ENCODE data around the gene KMO.

KMO gene

DNA sequence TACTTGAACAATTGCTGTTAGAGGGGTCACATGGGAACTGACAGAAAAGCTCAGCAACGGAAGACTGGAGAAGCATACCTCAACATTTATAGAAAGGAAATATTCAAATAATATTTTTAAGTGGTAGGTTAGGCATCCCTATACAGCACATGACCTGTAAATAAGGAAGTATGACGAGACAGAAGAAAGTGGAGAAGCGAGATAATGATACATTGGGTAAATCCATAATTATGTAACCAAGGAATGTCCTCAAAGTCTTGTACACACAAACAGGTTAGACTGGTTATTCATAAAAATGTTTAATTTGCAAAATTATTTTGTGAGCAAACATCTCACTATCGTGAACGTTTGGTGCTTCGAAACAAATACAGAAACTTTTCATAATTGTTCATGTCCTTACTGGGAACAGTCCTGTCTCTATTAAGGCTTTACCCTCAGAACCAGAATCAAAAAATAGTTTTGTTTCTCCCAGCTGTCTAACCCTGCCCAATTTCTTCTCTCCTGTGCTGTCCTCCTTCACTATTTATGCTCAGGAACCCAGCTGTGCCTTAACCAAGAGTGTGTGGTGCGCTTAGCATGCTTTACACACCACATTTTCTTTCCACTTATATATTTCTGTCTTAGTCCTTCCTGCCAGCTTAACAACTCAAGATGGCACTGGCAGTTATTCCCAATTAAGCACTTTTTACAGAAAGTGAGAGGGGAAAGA is 10.2 kb downstream of the KMO start:
- DNase-seq, result no peak

DNA sequence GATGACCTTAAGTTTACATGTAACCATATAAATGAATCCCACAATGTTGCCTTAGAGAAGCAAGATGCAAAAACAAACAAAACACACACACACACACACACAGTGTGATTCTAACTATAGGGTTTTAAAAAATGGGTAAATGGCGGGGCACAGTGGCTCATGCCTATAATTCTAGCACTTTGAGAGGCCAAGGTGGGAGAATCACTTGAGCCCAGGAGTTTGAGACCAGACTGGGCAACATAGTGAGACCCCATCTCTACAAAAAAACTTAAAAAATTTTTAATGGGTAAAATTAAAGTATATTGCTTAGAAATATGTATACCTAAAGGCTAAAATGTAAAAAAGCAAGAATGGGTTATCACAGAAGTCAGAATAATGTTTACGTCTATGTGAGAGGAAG is 15.8 kb downstream of the KMO start:
- no peak for DNase-seq

DNA sequence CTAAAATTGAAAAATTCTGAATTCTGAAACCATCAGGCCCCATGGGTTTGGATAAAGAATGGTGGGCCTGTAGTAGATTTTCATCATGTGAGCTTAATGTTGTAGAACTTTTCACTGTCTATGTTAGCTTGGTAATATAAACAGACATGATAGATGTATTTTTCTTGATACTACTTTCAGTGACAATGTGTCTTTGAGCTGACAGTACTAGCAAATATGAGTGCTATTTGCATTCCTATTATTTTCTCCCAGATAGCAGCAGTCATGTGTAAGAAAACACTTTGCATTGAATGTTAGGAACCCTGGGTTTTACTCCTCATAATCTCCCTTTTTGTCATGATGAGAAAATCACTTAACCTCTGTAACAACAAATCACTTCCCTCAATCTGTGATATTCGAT is 18.1 kb downstream of the KMO start:
- no peak for DNase-seq

DNA sequence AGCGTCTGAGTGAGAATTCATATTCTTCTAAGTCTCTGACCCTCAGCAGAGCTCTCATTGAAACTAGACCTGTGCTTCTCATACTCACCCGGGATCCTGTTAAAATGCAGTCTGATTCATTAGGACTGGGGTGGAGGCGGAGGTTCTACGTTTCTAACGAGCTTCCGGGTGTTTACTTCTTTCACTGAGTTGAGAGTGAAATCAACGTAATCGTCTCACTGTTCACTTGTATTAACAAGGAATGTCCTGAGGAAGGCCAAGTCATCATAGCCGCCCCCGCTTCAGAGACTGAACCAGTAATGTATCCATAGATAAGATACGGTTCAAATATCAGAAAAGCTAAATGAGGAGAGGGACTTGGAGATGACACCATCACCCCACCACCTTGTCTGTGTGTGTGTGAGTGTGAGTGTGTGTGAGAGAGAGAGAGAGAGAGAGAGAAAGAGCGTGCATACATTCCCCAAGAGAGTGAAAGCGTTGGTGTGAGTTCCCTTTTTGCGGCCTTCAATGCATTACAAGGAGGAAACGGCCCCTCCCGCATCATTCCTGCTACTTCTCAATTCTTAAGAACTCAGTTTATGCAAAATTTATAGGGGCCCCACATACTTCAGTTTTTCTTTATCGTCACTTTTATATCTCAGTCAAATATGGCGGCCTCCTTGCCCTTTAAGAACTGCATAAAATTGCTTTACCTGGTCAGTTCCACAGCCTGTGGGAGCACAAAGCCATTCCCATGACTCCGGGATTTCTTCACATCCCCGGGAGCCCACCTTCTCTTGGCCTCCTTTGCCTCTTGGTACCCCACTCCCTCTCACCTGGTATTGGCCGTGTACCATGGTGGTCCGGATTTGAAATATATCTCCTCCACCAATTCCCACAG is 19.8 kb downstream of the KMO start:
- peak; percentile 75 for DNase-seq

DNA sequence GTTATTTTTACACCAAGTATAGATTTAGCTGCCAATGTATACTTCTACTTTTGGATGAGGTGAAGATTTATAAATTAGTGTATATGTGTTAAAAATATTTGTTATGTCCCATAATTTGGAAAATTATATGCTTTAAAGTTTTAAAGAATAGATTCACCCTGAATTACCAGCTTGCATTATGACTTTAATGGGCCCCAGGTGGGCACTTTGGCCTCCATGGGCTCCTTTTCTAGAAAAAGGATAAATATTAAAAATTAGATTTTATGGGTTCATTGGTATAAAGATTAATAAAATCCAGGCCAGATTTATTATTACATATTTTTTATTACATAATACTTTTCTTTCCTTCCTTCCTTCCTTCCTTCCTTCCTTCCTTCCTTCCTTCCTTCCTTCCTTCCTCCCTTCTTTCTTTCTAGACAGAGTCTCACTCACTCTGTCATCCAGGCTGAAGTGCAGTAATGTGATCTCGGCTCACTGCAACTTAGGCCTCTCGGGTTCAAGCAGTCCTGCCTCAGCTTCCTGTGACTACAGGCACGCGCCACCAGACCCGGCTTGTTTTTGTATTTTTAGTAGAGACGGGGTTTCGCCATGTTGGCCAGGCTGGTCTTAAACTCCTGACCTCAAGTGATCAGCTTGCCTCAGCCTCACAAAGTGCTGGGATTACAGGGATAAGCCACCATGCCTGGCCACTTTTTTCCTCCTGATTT is 21.9 kb downstream of the KMO start:
- no peak for DNase-seq

DNA sequence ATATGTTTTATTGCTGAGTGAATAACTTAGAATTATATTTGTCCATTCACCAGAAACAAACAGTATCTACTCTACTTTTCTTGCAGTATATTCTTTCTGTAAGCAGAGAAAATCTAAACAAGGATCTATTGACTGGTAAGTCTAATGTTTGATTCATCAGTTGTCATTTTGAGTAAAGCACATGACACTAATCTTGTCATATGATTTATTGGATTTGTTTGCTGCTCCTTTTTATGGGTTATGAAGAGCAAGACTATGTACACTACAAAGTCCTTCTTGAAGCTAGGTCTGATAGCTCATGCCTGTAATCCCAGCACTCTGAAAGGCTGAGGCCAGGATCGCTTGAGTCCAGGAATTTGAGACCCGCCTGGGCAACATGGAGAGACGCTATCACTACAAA is 23.3 kb downstream of the KMO start:
- no peak for DNase-seq

DNA sequence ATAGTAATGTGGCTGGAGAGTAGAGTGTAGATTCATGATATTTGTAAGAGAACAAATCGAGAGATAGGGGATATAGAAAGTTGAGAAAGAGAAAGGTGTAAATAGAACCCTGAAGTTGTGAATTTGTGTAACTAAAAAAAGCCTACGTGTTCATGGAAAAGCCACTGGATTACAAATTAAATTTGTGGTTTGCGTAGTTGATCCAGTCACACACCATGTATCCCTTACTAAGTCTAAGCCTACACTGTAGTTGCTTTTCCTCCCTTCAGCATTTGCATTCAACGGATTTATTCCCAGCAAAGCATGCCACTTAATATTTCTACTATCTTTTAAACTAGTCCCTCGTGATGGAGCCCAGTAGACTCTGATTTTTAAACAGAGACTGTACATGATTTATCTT is 24.9 kb downstream of the KMO start:
- no peak for DNase-seq

DNA sequence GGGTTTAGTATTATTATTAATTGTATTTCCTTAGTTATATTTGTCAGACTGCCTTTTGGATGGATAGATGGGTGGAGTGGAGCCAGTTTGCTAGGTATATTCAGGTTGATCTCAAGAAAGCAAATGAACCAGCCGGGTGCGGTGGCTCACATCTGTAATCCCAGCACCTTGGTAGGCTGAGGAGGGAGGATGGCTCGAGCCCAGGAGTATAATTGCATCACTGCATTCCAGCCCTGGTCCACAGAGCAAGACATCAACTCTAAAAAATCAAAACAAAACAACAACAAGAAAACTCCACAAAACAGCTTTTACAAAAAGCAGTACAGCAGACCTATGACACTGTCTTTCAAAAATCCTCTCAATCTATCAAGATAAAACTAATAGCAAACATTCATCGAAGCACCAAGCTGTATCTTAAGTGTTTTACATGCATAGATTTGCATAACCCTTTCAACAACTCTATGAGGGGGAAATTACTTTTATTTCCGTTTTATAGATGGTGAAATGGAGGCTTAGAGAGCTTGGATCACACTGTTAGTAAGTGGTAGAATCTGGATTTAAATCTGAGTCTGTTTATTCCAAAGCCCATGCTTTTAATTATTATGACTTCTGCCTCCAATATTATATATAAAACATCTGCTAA is 25.5 kb downstream of the KMO start:
- DNase-seq, result no peak

DNA sequence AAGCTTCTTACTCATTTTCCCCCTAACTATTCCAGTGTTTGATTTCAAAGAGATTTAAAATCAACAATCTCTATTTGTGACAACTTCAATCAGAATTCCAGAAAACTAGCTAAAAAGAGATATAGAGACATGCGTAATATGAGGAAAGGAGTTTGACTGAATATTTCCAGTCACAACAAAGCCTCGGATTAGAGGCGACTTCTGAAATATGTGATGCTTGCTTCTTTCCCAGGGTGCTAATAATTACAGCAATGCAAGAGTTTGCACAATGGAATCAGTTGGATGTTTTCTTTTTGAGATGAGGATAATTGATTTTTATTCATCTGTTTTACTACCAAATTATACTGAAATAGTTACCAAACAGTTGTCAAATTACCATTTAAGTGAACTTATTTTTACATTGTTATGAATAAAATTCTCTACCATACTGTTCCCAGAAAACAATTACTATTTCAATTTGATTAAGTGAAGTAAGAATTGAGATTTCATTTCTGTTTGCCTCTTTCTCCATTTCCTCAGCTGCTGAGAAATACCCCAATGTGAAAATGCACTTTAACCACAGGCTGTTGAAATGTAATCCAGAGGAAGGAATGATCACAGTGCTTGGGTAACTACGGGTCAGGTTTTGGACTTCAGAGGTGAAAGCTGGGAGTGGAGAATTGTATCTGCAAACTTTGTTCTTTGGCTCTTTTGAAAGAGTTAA is 28.1 kb downstream of the KMO start:
- no peak for DNase-seq

DNA sequence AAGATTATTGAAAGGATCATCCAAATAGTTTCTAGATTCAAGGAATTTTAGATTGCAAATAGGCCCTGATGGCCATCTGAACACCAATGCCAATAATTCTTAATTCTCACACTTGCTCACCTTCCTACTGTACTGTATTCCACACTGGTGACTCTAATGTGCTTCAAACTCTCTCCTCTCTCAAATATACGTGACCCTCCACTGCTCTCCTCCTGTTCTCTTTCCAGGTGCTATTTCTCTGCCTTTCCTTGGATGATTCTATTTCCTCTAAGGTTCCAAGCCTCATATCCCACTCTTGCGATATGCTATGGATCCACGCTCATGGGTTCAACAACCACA is 28.6 kb downstream of the KMO start:
- DNase-seq, result no peak

DNA sequence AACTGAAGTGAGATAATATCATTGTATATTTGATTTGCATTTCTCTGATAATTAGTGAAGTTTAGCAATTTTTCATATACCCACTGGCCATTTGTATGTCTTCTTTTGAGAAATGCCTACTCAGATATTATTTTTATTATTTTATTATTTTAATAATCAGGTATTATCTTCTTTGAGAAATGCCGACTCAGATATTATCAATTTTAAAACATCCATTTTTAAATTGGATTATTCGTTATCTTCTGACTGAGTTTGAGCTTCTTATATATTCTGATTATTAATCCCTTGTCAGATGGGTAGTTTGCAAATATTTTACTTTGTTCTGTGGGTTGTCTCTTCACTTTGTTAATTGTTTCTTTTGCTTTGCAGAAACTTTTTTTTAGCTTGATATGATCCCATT is 37.7 kb downstream of the KMO start:
- no peak for DNase-seq

DNA sequence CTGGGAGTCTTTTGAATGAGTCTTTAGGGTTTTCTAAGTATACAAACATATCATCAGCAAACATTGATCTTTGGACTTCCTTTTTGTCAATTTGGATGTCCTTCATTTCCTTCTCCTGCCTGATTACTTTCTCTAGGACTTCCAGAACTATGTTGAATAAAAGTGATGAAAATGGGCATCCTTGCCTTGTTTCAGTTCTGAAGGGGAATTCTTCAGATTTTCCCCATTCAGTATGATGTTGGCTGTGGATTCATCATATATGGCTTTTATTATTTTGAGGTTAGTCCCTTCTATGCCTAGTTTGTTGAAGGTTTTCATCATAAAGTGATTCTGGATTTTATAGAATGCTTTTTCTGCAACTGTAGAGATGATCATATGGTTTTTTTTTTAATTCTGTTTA is 42.0 kb downstream of the KMO start:
- no peak for DNase-seq

DNA sequence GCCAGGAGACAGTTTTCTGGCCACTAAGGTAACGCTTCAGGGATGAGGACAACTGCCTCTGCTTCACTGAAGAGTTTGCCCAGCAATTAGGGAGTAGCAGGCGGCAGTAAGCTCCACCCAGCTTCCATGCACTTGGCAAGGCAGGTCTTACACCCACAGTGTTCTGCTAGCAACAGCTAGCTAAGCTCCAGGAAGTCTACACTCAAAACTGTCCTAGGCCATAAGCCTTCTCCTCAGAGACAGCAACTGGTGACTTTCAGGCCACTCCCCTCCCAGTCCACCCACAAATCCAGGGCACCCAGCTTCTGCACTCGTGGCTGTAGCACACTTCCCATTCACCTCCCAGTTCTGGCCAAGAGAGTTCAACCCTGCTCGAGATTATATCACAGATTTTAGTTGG is 47.3 kb downstream of the KMO start:
- no peak for DNase-seq

DNA sequence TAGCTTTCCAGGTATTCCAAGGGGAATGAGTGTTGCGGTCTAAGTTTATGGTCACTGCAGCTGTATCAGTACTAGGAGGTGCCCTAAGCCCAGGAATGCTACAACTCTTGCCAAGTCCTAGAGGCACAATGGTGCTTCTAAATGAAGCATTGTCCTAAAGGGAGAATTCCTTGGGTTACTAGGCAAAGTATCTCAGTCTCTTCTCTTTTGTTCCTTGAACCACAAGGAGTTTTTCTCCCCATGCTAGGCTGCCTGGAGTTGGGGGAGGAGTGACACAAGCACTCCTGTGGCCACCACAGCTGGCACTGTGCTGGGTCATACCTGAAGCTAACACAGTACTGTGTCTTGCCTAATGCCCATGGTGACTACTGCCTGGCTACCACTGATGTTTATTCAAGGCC is 50.7 kb downstream of the KMO start:
- no peak for DNase-seq

DNA sequence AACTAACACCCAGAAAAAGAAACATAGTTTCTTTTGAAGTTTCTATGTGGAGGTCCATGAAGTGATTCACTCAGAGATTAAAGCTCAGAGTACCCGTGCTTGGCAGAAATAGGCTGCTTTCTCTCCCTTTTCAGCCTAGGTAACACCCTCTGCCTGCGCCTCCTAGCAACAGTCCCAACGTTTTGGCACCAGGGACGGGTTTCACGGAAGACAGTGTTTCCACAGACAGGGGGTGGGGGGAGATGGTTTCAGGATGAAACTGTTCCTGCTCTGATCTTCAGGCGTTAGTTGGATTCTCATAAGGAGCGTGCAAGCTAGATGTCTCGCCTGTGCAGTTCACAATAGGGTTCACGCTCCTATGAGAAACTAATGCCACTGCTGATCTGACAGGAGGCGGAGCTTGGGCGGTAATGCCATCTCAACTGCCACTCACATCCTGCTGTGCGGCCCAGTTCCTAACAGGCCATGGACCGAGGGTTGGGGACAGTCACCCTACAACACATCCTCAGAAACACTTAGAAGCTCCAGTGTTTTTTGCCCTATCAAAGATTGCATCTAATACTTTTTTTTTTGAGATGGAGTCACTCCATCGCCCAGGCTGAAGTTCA is 54.8 kb downstream of the KMO start:
- no peak for DNase-seq

DNA sequence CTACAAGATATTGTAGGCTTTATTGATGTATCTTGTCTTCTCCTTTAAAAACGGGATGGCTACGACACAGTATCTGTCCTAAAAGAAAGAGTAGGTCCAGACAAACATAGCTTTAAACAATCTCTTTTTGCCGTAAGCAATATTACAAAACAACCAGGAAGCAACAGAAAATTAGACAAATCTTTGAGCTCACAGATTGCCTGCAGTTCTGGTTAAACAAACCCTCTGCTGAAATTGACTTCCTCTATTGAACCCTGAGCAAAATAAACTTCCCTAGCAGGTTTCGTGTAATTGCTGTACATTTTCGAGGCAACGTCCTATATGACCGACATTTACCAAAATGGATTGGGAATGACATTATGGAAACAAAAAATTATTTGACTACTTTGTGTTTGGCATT is 57.3 kb downstream of the KMO start:
- DNase-seq, result no peak

DNA sequence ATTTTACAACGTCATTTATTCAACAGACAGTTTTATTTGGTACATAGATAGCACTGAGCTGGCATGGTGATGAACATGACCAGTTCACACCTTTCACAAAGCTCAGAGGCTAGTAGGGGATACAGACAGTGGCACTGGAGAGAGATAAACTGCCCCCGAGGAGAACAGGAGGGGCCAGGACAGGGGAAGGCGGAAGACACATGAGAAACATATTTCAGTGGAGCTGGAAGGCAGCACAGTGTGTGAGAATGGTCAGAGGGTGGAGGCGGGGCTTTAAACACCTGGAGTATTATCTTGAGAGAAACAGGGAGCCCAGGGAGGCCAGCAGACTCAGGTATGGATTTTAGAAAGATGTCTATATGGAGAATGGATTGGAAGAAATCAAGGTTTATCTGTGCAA is 58.5 kb downstream of the KMO start:
- DNase-seq, result no peak

DNA sequence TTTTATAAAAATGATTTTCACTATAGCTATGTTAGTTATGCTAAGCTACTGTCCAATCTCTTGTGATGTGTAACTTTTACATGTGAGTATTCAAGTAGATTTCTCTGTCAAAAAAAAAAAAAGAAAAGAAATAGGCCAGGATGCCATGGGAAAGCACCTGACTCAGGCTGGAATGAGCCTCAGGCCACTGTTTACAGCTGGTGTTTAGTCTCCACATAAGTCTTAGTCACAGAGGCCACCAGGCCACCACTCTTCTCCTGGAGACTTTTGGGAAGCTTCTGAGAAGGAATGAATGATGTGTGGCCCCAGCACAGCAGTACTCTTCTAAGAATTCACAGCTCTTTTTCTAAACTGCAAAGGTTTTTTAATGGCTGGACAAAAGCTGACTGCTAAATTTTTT is 59.1 kb downstream of the KMO start:
- DNase-seq, result no peak

DNA sequence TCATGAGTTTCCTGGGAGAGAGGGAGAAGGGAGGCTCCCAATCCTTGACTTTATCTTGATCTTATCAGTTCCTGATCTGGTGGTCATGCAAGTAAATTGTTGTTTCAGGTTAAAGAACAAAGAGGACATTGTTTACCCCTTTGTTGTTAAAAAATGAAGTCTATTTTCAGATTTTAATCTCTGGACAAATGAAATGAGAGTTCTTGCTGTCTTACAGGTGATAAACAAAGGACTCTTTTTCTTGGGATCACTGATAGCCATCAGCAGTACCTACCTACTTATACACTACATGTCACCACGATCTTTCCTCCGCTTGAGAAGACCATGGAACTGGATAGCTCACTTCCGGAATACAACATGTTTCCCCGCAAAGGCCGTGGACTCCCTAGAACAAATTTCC is 59.6 kb downstream of the KMO start:
- no peak for DNase-seq

DNA sequence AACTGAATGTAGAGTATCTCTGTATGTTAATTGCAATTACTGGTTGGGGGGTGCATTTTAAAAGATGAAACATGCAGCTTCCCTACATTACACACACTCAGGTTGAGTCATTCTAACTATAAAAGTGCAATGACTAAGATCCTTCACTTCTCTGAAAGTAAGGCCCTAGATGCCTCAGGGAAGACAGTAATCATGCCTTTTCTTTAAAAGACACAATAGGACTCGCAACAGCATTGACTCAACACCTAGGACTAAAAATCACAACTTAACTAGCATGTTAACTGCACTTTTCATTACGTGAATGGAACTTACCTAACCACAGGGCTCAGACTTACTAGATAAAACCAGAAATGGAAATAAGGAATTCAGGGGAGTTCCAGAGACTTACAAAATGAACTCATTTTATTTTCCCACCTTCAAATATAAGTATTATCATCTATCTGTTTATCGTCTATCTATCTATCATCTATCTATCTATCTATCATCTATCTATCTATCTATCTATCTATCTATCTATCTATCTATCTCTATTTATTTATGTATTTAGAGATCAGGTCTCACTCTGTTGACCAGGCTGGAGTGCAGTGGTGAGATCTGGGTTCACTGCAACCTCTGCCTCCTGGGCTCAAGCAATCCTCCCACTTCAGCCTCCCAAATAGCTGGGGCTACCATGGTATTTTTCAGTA is 60.2 kb downstream of the KMO start:
- no peak for DNase-seq

DNA sequence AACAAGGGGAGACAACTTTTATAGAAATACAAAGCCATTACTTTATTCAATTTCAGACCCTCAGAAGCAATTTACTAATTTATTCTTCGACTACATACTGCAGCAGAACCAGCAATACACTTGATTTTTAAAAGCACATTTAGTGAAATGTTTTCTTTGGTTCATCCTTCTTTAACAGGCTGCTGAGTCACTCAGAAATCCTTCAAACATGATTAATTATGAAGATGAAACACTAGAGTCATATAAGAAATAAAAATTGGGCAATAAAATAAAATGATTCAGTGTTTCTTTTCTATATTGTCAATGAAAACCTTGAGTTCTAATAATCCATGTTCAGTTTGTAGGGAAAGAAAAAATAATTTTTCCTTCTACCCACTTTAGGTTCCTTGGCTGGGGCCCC is 61.0 kb downstream of the KMO start:
- no peak for DNase-seq

DNA sequence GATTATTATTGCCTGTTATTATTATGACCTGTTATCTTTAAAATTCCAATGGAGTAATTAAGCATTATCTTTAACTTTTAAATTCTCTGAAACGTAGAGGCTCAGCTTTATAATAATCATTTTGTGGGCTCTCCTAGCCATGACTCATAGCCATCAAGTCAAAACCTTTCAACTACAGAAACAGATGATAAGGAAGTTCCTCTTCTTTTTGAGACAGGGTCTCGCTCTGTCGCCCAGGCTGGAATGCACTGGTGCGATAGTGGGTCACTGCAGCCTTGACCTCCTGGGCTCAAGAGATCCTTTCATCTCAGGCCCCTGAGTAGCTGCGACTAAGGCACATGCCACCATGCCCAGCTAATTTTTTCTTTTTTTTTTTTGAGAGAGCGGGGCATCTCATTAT is 64.5 kb downstream of the KMO start:
- no peak for DNase-seq

Measured in stimulated activated CD4-positive, alpha-beta T cell treated with anti-CD3 and anti-CD28 coated beads, Interleukin-15, amount 100 ng/mL, for 24 hours (primary cell).